HepG2 (cell line): Measurements from ENCODE around the gene MED25. TPM values are rescaled to one million over a fixed set of nuclear protein-coding genes. Genes with fewer than 3 reads are reported as not detected.

Experiments used
- CHD2 ChIP-seq: IDR thresholded peaks from 2 replicates; pipeline ENCODE4 v1.6.1; 2011; ENCODE audit warnings: low read depth, low read length, improper control_type of control experiment
- DMAP1 ChIP-seq: IDR thresholded peaks from 2 replicates; pipeline ENCODE4 v1.6.1; 2016
- ELF3 ChIP-seq: IDR thresholded peaks from 2 replicates; pipeline ENCODE4 v1.6.1; 2016; ENCODE audit warnings: missing genetic modification reagents, missing compliant biosample characterization
- ERF ChIP-seq: IDR thresholded peaks from 2 replicates; pipeline ENCODE4 v1.6.1; 2018; ENCODE audit warnings: missing biosample characterization, missing genetic modification reagents
- FOSL2 ChIP-seq: sonication (generic); formaldehyde crosslinking; IDR thresholded peaks from 2 replicates; pipeline ENCODE4 v1.4.0; 2020; ENCODE audit warnings: missing genetic modification reagents
- FOXJ3 ChIP-seq: sonication (generic); formaldehyde crosslinking; IDR thresholded peaks from 2 replicates; pipeline ENCODE4 v1.4.0; 2020; ENCODE audit warnings: missing genetic modification reagents, mild to moderate bottlenecking, borderline replicate concordance
- JARID2 ChIP-seq: sonication (generic); formaldehyde crosslinking; IDR thresholded peaks from 2 replicates; pipeline ENCODE4 v1.8.1; 2023; ENCODE audit warnings: missing genetic modification reagents, inconsistent platforms; ENCODE audit not compliant: insufficient replicate concordance
- MXD4 ChIP-seq: IDR thresholded peaks from 2 replicates; pipeline ENCODE4 v1.6.1; 2016; ENCODE audit warnings: mild to moderate bottlenecking, missing biosample characterization, missing genetic modification reagents
- NFIB ChIP-seq: sonication (generic); formaldehyde crosslinking; IDR thresholded peaks from 2 replicates; pipeline ENCODE4 v1.9.0; 2021; ENCODE audit warnings: missing genetic modification reagents, mild to moderate bottlenecking, borderline replicate concordance
- PHB2 ChIP-seq: fragments of 450-650 bp; IDR thresholded peaks from 2 replicates; pipeline ENCODE4 v1.6.1; 2018; ENCODE audit not compliant: partially characterized antibody
- PLRG1 ChIP-seq: fragments of 450-650 bp; conservative IDR thresholded peaks from 2 replicates; pipeline ENCODE4 v1.6.1; 2016
- SMAD9 ChIP-seq: sonication (generic); formaldehyde crosslinking; IDR thresholded peaks from 2 replicates; pipeline ENCODE4 v1.5.1; 2020; ENCODE audit warnings: mild to moderate bottlenecking, missing genetic modification reagents
- ZKSCAN8 ChIP-seq: IDR thresholded peaks from 2 replicates; pipeline ENCODE4 v1.6.1; 2016; ENCODE audit warnings: borderline replicate concordance, missing genetic modification reagents, missing compliant biosample characterization
- ZNF296 ChIP-seq: sonication (generic); formaldehyde crosslinking; conservative IDR thresholded peaks from 2 replicates; pipeline ENCODE4 v1.5.0; 2020; ENCODE audit warnings: mild to moderate bottlenecking, missing genetic modification reagents
- ZNF331 ChIP-seq: sonication (generic); formaldehyde crosslinking; IDR thresholded peaks from 2 replicates; pipeline ENCODE4 v1.4.0; 2020; ENCODE audit warnings: missing genetic modification reagents
- ZNF383 ChIP-seq: sonication (generic); formaldehyde crosslinking; IDR thresholded peaks from 2 replicates; pipeline ENCODE4 v1.4.0; 2020; ENCODE audit warnings: missing genetic modification reagents, mild to moderate bottlenecking, borderline replicate concordance
- ZNF556 ChIP-seq: sonication (generic); formaldehyde crosslinking; IDR thresholded peaks from 2 replicates; pipeline ENCODE4 v1.4.0; 2020; ENCODE audit warnings: mild to moderate bottlenecking, missing genetic modification reagents, borderline replicate concordance
- ZSCAN21 ChIP-seq: sonication (generic); formaldehyde crosslinking; IDR thresholded peaks from 2 replicates; pipeline ENCODE4 v1.8.0; 2022; ENCODE audit warnings: mild to moderate bottlenecking, missing genetic modification reagents, moderate library complexity, borderline replicate concordance
- polyA plus RNA-seq, 8 experiments: library from polyadenylated mRNA; depleted of rRNA in 3 of 8; stranded (reverse) in 7 of 8; unstranded in 1 of 8; fragments of >200 nt; fragmentation: Illumina TruSeq in 4 of 8; extraction: Trizol in 4 of 8; gene quantifications; 2 replicates each; pipeline versions ENCODE4 v1.2.1 to v1.2.3, GENCODE V29; 2011 to 2016; ENCODE audit warnings: low read depth in 4 of 8, missing spikeins in 1 of 8, mixed read lengths in 1 of 8; ENCODE audit not compliant: insufficient read depth in 1 of 8
- total RNA-seq, 5 experiments: library from RNA; depleted of rRNA; stranded (reverse); fragments of >200 nt; fragmentation: Illumina TruSeq; extraction: Trizol; gene quantifications; 2 replicates each; pipeline ENCODE4 v1.2.3, GENCODE V29; 2016; ENCODE audit warnings: low read depth in 1 of 5
- TF ChIP-seq, protein P1 (sequence below): sonication (generic); formaldehyde crosslinking; IDR thresholded peaks from 2 replicates; pipeline ENCODE4 v1.5.1; 2020; ENCODE audit warnings: mild to moderate bottlenecking, missing genetic modification reagents, moderate library complexity
- TF ChIP-seq, protein P2 (sequence below): IDR thresholded peaks from 2 replicates; pipeline ENCODE4 v1.6.1; 2016; ENCODE audit warnings: low read depth, missing genetic modification reagents, missing compliant biosample characterization
- TF ChIP-seq, protein P3 (sequence below): sonication (generic); formaldehyde crosslinking; IDR thresholded peaks from 2 replicates; pipeline ENCODE4 v1.8.0; 2022; ENCODE audit warnings: missing genetic modification reagents, mild to moderate bottlenecking, borderline replicate concordance
- TF ChIP-seq, protein P4 (sequence below): IDR thresholded peaks from 2 replicates; pipeline ENCODE4 v1.6.1; 2016; ENCODE audit warnings: missing compliant biosample characterization, missing genetic modification reagents, borderline replicate concordance

MED25 gene
- total and polyA plus RNA-seq, 2 of the 13 experiments (the other 11 are each of a cell fraction or from before 2014, with no cell fraction given): 11.1 to 15.1 TPM

DNA sequence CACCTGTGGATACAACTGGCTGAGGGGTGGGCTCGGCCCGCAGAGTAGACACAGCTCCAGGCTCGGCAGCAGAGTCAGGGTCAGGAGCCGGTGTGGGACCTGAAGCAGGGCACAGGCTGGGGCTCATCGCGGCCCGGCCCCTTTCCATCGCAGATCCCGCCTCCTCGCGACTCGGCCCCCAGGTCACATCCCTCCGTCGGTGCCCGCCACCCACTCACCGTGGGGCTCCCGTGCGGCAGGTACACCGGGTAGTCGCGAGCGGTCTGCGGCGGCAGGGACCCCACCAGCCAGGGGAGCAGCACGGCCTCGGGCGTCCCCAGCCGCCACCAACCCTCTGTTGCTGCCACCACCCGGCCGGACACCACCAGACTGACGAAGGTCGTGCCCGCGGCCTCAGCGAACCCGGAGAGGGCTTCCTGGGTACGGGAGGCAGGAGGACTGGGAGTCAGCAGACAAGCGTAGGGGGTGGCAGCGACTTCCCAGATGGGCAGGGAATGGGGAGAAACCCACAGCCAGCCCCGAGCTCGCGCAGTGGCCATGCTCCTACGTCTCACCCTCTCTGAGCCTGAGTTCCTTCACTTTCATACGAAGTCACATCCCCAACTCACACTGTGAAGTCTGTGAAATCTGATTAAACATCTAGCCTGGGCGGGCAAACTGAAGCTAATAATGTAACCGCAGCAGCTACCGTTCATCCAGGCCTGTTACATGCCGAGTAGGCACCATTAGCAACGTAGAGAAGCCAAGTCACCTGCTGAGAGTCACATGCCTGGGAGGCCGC, 8.7 kb upstream of the MED25 start (continued):
- TF ChIP-seq, protein P1, sequence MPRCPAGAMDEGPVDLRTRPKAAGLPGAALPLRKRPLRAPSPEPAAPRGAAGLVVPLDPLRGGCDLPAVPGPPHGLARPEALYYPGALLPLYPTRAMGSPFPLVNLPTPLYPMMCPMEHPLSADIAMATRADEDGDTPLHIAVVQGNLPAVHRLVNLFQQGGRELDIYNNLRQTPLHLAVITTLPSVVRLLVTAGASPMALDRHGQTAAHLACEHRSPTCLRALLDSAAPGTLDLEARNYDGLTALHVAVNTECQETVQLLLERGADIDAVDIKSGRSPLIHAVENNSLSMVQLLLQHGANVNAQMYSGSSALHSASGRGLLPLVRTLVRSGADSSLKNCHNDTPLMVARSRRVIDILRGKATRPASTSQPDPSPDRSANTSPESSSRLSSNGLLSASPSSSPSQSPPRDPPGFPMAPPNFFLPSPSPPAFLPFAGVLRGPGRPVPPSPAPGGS (CRISPR knock-in tag): peak; percentile 61; the same call in 1 of the 2 replicates
- TF ChIP-seq ZNF296 (CRISPR knock-in tag) (no peak), ZSCAN21 (CRISPR knock-in tag) (no peak), ELF3 (CRISPR knock-in tag) (no peak), SMAD9 (CRISPR knock-in tag) (0 out of 2 replicates have a peak, but pooled peaks have one; percentile 35), FOXJ3 (CRISPR knock-in tag) (no peak), PLRG1 (no peak), ZNF383 (CRISPR knock-in tag) (peak; percentile 32; the same call in 1 of the 2 replicates), ZNF556 (no peak), ZKSCAN8 (CRISPR knock-in tag) (no peak), FOSL2 (CRISPR knock-in tag) (no peak), ZNF331 (CRISPR knock-in tag) (no peak), JARID2 (no peak), PHB2 (no peak), DMAP1 (CRISPR knock-in tag) (peak; percentile 16; the same call in 1 of the 2 replicates), CHD2 (no peak), MXD4 (CRISPR knock-in tag) (no peak), NFIB (CRISPR knock-in tag) (no peak), ERF (CRISPR knock-in tag) (no peak)
- TF ChIP-seq, protein P2, sequence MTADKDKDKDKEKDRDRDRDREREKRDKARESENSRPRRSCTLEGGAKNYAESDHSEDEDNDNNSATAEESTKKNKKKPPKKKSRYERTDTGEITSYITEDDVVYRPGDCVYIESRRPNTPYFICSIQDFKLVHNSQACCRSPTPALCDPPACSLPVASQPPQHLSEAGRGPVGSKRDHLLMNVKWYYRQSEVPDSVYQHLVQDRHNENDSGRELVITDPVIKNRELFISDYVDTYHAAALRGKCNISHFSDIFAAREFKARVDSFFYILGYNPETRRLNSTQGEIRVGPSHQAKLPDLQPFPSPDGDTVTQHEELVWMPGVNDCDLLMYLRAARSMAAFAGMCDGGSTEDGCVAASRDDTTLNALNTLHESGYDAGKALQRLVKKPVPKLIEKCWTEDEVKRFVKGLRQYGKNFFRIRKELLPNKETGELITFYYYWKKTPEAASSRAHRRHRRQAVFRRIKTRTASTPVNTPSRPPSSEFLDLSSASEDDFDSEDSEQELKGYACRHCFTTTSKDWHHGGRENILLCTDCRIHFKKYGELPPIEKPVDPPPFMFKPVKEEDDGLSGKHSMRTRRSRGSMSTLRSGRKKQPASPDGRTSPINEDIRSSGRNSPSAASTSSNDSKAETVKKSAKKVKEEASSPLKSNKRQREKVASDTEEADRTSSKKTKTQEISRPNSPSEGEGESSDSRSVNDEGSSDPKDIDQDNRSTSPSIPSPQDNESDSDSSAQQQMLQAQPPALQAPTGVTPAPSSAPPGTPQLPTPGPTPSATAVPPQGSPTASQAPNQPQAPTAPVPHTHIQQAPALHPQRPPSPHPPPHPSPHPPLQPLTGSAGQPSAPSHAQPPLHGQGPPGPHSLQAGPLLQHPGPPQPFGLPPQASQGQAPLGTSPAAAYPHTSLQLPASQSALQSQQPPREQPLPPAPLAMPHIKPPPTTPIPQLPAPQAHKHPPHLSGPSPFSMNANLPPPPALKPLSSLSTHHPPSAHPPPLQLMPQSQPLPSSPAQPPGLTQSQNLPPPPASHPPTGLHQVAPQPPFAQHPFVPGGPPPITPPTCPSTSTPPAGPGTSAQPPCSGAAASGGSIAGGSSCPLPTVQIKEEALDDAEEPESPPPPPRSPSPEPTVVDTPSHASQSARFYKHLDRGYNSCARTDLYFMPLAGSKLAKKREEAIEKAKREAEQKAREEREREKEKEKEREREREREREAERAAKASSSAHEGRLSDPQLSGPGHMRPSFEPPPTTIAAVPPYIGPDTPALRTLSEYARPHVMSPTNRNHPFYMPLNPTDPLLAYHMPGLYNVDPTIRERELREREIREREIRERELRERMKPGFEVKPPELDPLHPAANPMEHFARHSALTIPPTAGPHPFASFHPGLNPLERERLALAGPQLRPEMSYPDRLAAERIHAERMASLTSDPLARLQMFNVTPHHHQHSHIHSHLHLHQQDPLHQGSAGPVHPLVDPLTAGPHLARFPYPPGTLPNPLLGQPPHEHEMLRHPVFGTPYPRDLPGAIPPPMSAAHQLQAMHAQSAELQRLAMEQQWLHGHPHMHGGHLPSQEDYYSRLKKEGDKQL (CRISPR knock-in tag): no peak
- TF ChIP-seq, protein P3, sequence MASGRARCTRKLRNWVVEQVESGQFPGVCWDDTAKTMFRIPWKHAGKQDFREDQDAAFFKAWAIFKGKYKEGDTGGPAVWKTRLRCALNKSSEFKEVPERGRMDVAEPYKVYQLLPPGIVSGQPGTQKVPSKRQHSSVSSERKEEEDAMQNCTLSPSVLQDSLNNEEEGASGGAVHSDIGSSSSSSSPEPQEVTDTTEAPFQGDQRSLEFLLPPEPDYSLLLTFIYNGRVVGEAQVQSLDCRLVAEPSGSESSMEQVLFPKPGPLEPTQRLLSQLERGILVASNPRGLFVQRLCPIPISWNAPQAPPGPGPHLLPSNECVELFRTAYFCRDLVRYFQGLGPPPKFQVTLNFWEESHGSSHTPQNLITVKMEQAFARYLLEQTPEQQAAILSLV (CRISPR knock-in tag): peak; percentile 39; the same call in 1 of the 2 replicates
- TF ChIP-seq, protein P4, sequence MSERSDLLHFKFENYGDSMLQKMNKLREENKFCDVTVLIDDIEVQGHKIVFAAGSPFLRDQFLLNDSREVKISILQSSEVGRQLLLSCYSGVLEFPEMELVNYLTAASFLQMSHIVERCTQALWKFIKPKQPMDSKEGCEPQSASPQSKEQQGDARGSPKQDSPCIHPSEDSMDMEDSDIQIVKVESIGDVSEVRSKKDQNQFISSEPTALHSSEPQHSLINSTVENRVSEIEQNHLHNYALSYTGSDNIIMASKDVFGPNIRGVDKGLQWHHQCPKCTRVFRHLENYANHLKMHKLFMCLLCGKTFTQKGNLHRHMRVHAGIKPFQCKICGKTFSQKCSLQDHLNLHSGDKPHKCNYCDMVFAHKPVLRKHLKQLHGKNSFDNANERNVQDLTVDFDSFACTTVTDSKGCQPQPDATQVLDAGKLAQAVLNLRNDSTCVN: no peak
